ENCODE data around the gene NKX6-2.
"Not testable (repeated sequence)": the region's sequence is repeated elsewhere in the genome, so short reads cannot be mapped to it uniquely, and the experiment has no call there.

NKX6-2 gene

GRCh38 chr10:132777441-132777840 lies 8.5 kb downstream of the NKX6-2 start:
- no peak for DNase-seq

- no peak for DNase-seq
Observed at GRCh38 chr10:132776821-132777220, 9.1 kb downstream of the NKX6-2 start.

GRCh38 chr10:132776186-132776585 lies 9.8 kb downstream of the NKX6-2 start:
- no peak for DNase-seq

- no peak for DNase-seq
Observed at GRCh38 chr10:132774902-132775863, 10.8 kb downstream of the NKX6-2 start.

- DNase-seq: no peak
Observed at GRCh38 chr10:132774181-132774901, 11.6 kb downstream of the NKX6-2 start.

- not testable (repeated sequence) for DNase-seq
Observed at GRCh38 chr10:132772816-132773215, 13.1 kb downstream of the NKX6-2 start.

- DNase-seq: no peak
Observed at GRCh38 chr10:132770061-132771021, 15.6 kb downstream of the NKX6-2 start.

GRCh38 chr10:132768346-132769248 lies 17.4 kb downstream of the NKX6-2 start:
- no peak for DNase-seq

- no peak for DNase-seq
Observed at GRCh38 chr10:132766291-132766690, 19.7 kb downstream of the NKX6-2 start.

GRCh38 chr10:132765435-132765834 lies 20.5 kb downstream of the NKX6-2 start:
- DNase-seq: no peak

- DNase-seq: no peak
Observed at GRCh38 chr10:132764108-132764507, 21.8 kb downstream of the NKX6-2 start.

- no peak for DNase-seq
Observed at GRCh38 chr10:132763545-132763944, 22.4 kb downstream of the NKX6-2 start.

GRCh38 chr10:132762267-132762666 lies 23.7 kb downstream of the NKX6-2 start:
- DNase-seq: peak; percentile 8

GRCh38 chr10:132761395-132762060 lies 24.4 kb downstream of the NKX6-2 start:
- no peak for DNase-seq

GRCh38 chr10:132758865-132759264 lies 27.1 kb downstream of the NKX6-2 start:
- DNase-seq: no peak

- no peak for DNase-seq
Observed at GRCh38 chr10:132757171-132757570, 28.8 kb downstream of the NKX6-2 start.

- no peak for DNase-seq
Observed at GRCh38 chr10:132756591-132756990, 29.4 kb downstream of the NKX6-2 start.

GRCh38 chr10:132755166-132755711 lies 30.7 kb downstream of the NKX6-2 start:
- no peak for DNase-seq

GRCh38 chr10:132754071-132754470 lies 31.9 kb downstream of the NKX6-2 start:
- DNase-seq: no peak

- DNase-seq: no peak
Observed at GRCh38 chr10:132753596-132753995, 32.4 kb downstream of the NKX6-2 start.

GRCh38 chr10:132752961-132753360 lies 33.0 kb downstream of the NKX6-2 start:
- no peak for DNase-seq
